HG03066 (cell line): ENCODE results near the gene EVI5L.
"Not testable (repeated sequence)": the region's sequence is repeated elsewhere in the genome, so short reads cannot be mapped to it uniquely, and the experiment has no call there.

Experiments
- ATAC-seq: cut with Tn5 transposase; IDR thresholded peaks from one replicate; pipeline ENCODE4 v1.9.1; 2021; ENCODE audit warnings: low read depth; ENCODE audit not compliant: unreplicated experiment

EVI5L gene

GRCh38 chr19:7858109-7858770 is 28.2 kb downstream of the EVI5L start:
- ATAC-seq = no peak

GRCh38 chr19:7859087-7859486 is 29.1 kb downstream of the EVI5L start:
- ATAC-seq = not testable (repeated sequence)

GRCh38 chr19:7859831-7860713 is 30.1 kb downstream of the EVI5L start:
- no peak for ATAC-seq

- no peak for ATAC-seq
These were observed 30.9 kb downstream of the EVI5L start for GRCh38 chr19:7860714-7861618.

- ATAC-seq = no peak
These were observed 31.8 kb downstream of the EVI5L start for GRCh38 chr19:7861619-7862412.

- ATAC-seq = no peak
These were observed 32.5 kb downstream of the EVI5L start for GRCh38 chr19:7862413-7862951.

- no peak for ATAC-seq
These were observed 33.3 kb downstream of the EVI5L start for GRCh38 chr19:7863157-7863970.

GRCh38 chr19:7863971-7864689 is 34.1 kb downstream of the EVI5L start:
- ATAC-seq = no peak

GRCh38 chr19:7864690-7865074 is 34.7 kb downstream of the EVI5L start:
- no peak for ATAC-seq

- ATAC-seq = no peak
These were observed 35.4 kb downstream of the EVI5L start for GRCh38 chr19:7865262-7865911.

- no peak for ATAC-seq
These were observed 36.5 kb downstream of the EVI5L start for GRCh38 chr19:7866399-7867091.

- no peak for ATAC-seq
These were observed 37.2 kb downstream of the EVI5L start for GRCh38 chr19:7867092-7867844.

- no peak for ATAC-seq
These were observed 38.3 kb downstream of the EVI5L start for GRCh38 chr19:7868326-7868670.

- peak; percentile 71 for ATAC-seq
These were observed 38.8 kb downstream of the EVI5L start for GRCh38 chr19:7868671-7869452.

GRCh38 chr19:7869453-7869909 is 39.5 kb downstream of the EVI5L start:
- peak; percentile 43 for ATAC-seq
